ENCODE measurements around the gene AGL. TPM values are rescaled to one million over a fixed set of nuclear protein-coding genes. Genes with fewer than 3 reads are reported as not detected.
"Not testable (repeated sequence)": the region's sequence is repeated elsewhere in the genome, so short reads cannot be mapped to it uniquely, and the experiment has no call there.

AGL gene
- total RNA-seq, 1 donor from 2014 or later: 21.8 TPM

GRCh38 chr1:99843760-99844159, 6.4 kb upstream of the AGL start:
- Mint-ChIP-seq H3K4me1 (no peaks in the 10 kb centered on the region), H3K36me3 (ENCODE audit: low read depth) (peaks cover 2% of the 10 kb centered on the region), H3K4me3 (no peak overlapping the region), H3K27ac (no peak overlapping the region), H3K27me3 (no peaks in the 10 kb centered on the region), H3K9me3 (peaks cover 7% of the 10 kb centered on the region)
- CTCF ChIA-PET: interaction anchor here (0.7 kb wide), 1 partner anchor 35 kb away, joined by 5 read pairs; no protein-coding TSS in a partner anchor
- DNase-seq: no peak
- POLR2A ChIA-PET: no interaction called here
- TF ChIP-seq CTCF (IDR thresholded peaks at IDR 0.05): no peak
- intact Hi-C loops (cut with micrococcal nuclease): no loop called here
- ATAC-seq (ENCODE audit: low read depth): no peak

- DNase-seq; H3K4me3 Mint-ChIP-seq; POLR2A ChIA-PET; H3K4me1 Mint-ChIP-seq; ATAC-seq (ENCODE audit: low read depth); H3K27ac Mint-ChIP-seq; CTCF ChIA-PET; H3K36me3 Mint-ChIP-seq (ENCODE audit: low read depth); H3K27me3 Mint-ChIP-seq; intact Hi-C loops (cut with micrococcal nuclease); H3K9me3 Mint-ChIP-seq: not testable (repeated sequence)
Observed at GRCh38 chr1:99845201-99845600, 5.0 kb upstream of the AGL start.

GRCh38 chr1:99849413-99849743, 783 bp upstream of the AGL start:
- H3K9me3 Mint-ChIP-seq: no peaks in the 10 kb centered on the region
- CTCF ChIA-PET: no interaction called here

GRCh38 chr1:99850459-99851291, 514 bp downstream of the AGL start:
- DNase-seq (no peak), ATAC-seq (ENCODE audit: low read depth) (peak; percentile 4)
- ChIA-PET CTCF (no interaction called here), POLR2A (interaction anchor here (0.7 to 2.0 kb wide), 6 partner anchors 13 to 1045 kb away, joined by 3 to 7 read pairs (median 4); partner anchors contain the start of genes SASS6, SLC30A7, SLC35A3 and TRMT13)
- TF ChIP-seq CTCF (IDR thresholded peaks at IDR 0.05): no peak
- no peaks in the 10 kb centered on the region for H3K27me3 Mint-ChIP-seq
- intact Hi-C loops (cut with micrococcal nuclease): loop anchor here (1.0 to 5.0 kb wide), 6 partner anchors 120 to 1046 kb away; partner anchors contain the start of genes CDC14A, RTCA, SASS6 and SLC30A7
- H3K27ac Mint-ChIP-seq: peak overlapping the region; percentile 89
- peak overlapping the region; percentile 97 for H3K4me3 Mint-ChIP-seq
- H3K4me1 Mint-ChIP-seq: peaks cover 26% of the 10 kb centered on the region
- no peaks in the 10 kb centered on the region for H3K9me3 Mint-ChIP-seq
- H3K36me3 Mint-ChIP-seq (ENCODE audit: low read depth): peaks cover 33% of the 10 kb centered on the region

More at GRCh38 chr1:99849413-99849743, 783 bp upstream of the AGL start:
- H3K36me3 Mint-ChIP-seq (ENCODE audit: low read depth): peaks cover 24% of the 10 kb centered on the region
- ATAC-seq (ENCODE audit: low read depth) (no peak), DNase-seq (no peak)
- peak overlapping the region; percentile 89 for H3K27ac Mint-ChIP-seq
- intact Hi-C loops (cut with micrococcal nuclease): no loop called here
- POLR2A ChIA-PET: interaction anchor here (0.6 to 2.0 kb wide), 4 partner anchors 33 to 1046 kb away, joined by 3 to 17 read pairs (median 5); partner anchors contain the start of gene SLC30A7
- no peak for TF ChIP-seq CTCF (IDR thresholded peaks at IDR 0.05)
- H3K27me3 Mint-ChIP-seq: no peaks in the 10 kb centered on the region
- H3K4me3 Mint-ChIP-seq: peak overlapping the region; percentile 97
- H3K4me1 Mint-ChIP-seq: peaks cover 26% of the 10 kb centered on the region

- POLR2A ChIA-PET: no interaction called here
- Mint-ChIP-seq H3K4me1 (peaks cover 26% of the 10 kb centered on the region), H3K4me3 (no peak overlapping the region), H3K36me3 (ENCODE audit: low read depth) (peaks cover 36% of the 10 kb centered on the region), H3K27ac (no peak overlapping the region), H3K27me3 (no peaks in the 10 kb centered on the region), H3K9me3 (no peaks in the 10 kb centered on the region)
- no peak for ATAC-seq (ENCODE audit: low read depth)
- intact Hi-C loops (cut with micrococcal nuclease): loop anchor here (2.0 to 5.0 kb wide), 3 partner anchors 281 to 1045 kb away; partner anchors contain the start of genes RTCA, SASS6, SLC30A7 and TRMT13
- no peak for TF ChIP-seq CTCF (IDR thresholded peaks at IDR 0.05)
- CTCF ChIA-PET: no interaction called here
- DNase-seq: no peak
Observed at GRCh38 chr1:99851850-99852454, 1.8 kb downstream of the AGL start.

Data from activated B cell treated with CpG ODN at 0.5 μM for 24 hours (primary cell).